GM19463 (cell line): ENCODE measurements around the gene KCNT2.

Source experiments
- ATAC-seq: cut with Tn5 transposase; IDR thresholded peaks from one replicate; pipeline ENCODE4 v1.9.1; 2021; ENCODE audit warnings: mild to moderate bottlenecking, moderate library complexity; ENCODE audit not compliant: unreplicated experiment

Gene KCNT2

DNA sequence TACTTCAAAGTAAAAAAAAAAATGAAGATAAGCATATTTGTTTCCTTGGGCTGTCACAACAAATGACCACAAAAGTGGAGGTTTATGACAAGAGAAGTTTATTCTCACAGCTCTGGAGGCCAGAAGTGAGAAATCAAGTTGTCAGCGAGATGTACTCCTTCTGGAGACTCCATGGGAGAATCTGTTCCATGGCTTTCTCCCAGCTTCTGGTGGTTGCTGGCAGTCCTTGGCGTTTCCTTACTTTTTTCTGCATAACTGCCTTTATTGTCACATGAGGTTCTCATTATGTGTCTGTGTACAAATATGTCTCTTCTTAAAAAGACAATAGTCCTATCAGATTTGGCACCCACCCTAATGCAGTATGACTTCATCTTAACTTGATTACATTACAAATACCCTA lies 398.3 kb downstream of the KCNT2 start:
- ATAC-seq, result no peak

GRCh38 chr1:196209265-196209664 lies 399.0 kb downstream of the KCNT2 start:
- ATAC-seq, result no peak

GRCh38 chr1:196207612-196208217 lies 400.5 kb downstream of the KCNT2 start:
- no peak for ATAC-seq

DNA sequence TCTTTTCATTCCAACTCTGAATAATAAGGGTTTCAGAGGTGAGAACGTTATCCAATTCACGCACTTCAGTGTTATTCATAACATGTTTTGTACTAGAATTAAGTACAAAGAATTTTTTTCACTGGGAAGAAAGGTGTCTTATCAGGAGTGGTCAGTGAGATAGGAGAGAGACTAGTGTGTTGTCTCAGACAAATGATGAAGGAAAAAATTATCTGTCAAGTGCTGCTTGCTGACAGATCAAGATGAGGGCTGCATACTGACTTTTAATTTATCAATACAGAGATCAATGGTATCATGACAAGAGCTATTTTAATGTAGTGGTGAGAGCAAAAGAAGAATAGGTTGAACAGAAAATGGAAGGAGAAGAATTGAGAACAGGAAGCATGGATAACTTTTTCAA lies 402.4 kb downstream of the KCNT2 start:
- ATAC-seq, result no peak

GRCh38 chr1:196196486-196196885 lies 411.8 kb downstream of the KCNT2 start:
- ATAC-seq, result no peak

- no peak for ATAC-seq
Measured at GRCh38 chr1:196193896-196194559, 414.2 kb downstream of the KCNT2 start.

DNA sequence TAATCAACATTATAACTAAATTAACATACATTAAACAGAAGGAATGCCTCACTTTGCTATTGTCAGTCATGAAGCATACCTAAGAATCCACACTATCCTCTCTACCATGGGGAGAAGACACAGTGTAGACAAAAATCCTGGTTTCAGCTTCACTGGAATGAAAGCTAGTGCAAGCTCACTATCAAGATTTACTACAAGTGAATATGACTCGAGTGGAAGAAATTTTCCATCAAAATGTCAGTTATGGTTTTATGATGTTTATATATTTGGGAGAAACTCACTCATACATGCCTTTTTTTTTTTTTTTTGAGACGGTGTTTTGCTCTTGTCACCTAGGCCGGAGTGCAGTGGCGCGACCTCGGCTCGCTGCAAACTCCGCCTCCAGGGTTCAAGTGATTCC lies 424.3 kb downstream of the KCNT2 start:
- ATAC-seq, result no peak

- no peak for ATAC-seq
Measured at GRCh38 chr1:196181594-196181878, 426.7 kb downstream of the KCNT2 start.

- no peak for ATAC-seq
Measured at GRCh38 chr1:196180847-196181593, 427.2 kb downstream of the KCNT2 start.

DNA sequence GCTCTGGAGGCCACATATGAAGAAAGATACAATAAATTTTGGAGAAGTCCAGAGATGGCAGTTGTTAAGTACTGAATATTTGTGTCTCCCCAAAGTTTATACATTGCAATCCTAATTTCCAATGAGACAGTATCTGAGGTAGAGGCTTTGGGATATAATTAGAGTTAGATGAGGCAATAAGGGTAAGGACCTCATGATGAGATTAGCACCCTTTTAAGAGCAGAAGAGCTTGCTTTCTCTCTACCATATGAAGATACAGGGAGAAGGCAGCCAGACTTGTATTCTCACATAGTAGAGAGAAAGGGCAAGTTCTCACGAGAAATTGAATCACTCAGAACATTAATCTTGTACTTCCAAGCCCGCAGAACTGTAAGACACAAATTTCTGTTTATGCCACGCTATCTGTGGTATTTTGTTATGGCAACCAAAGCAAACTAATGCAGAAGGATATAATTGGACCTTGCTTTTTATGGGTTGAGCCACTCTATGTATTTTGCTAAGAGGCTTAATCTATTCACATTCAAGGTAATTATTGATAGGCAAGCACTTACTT lies 430.1 kb downstream of the KCNT2 start:
- no peak for ATAC-seq
